Activated T-cell treated with anti-CD3 and anti-CD28 coated beads, Interleukin-2, amount 50 U/mL, for 48 hours (primary cell): ENCODE measurements around the gene MZB1.

ENCODE experiments used
- DNase-seq, 2 experiments: peaks; one replicate each; pipeline ENCODE4 v3.0.0-alpha.2; 2020

Gene MZB1, protein sequence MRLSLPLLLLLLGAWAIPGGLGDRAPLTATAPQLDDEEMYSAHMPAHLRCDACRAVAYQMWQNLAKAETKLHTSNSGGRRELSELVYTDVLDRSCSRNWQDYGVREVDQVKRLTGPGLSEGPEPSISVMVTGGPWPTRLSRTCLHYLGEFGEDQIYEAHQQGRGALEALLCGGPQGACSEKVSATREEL

DNA sequence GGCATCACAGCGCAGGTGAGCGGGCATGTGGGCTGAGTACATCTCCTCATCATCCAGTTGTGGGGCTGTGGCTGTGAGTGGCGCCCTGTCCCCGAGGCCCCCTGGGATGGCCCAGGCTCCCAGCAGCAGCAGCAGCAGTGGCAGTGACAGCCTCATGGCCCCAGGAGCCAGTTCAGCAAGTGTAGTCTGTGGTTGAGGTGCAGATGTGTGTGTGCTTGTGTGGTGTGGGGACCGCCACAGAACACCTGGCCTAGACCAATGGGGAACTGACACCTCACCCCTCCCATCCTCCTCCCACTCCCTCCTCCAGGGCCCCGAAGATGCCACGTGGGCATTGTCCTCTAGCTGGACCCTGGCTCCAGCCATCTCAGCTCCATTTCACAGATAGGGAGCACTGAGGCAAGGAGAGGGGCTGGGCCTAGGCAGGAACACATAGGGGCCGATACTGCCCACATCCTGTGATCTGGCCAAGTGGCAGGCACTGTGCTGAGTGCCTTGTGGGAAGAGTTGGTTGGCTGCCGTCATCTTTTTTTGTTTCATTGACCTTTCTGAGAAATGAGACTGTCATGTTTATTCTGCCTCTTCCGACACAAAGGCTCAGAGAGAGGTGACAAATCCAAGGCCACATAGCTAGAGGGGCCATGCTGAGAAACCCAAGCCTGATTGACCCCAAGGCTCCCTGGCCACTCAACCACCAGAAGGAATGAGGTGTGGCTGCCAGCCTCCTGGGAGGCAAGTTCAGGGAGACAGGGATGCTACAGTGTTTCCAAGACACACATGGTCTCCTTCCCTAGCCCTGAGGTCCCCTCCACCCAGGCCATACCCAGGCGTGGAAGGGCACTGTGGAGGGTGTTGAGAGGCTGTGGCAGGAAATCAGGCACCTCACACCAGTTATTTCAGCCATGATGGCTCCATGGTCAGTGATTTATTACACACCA is at the start of gene MZB1:
TSS of gene MZB1 (minus strand) at position 213 of the 938 bp plus-strand sequence. CDS start at position 156, 57 bp downstream.
- peak; percentile 83 to 84 for DNase-seq

DNA sequence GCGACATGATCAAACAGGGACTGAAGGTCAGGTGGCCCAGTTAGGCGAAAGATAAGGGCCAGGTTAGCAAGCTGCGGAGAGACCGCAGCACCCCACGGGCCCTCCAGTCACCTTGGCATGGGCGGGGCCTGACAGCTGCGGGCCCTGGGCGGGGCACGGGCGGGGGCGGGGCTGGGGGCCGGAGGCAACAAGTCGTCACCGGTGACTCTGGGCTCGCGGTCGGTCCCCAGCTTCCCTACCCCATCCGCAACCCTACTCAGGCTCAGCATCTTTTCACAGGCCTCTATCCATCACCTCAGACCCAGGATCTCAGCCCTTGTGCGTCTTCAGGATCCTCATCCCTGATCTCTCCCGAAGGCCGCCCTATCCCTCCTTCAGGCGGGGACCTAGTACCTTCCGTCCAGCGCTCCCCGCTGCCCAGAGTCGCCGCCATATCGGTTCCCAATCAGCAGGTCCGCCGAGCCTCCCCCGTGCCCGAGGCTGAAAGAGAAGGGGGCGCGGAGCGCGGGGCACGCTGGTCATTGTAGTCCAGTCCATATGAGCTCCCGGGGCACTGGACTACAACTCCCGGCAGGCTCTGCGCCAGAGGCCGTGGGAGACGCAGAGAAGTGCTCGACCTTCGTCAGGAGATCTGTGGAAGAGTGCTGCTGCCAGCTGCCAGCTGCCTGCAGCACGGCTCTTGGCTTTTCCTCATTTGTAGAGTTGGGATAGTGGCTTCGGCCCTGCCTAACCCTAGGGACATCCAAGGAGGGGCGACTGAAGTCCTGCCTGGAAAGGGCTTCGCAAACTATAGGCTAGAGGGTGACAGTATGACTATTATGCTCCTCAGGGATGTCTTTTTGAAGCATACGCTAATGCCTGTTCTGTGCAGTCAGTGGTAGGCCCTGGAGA is 49.5 kb upstream of the MZB1 start, which contains the start of gene DNAJC18:
TSS of gene DNAJC18 (minus strand) at position 513 of the 891 bp plus-strand sequence. CDS start at position 433, 80 bp downstream.
- peak; percentile 94 to 96 for DNase-seq

DNA sequence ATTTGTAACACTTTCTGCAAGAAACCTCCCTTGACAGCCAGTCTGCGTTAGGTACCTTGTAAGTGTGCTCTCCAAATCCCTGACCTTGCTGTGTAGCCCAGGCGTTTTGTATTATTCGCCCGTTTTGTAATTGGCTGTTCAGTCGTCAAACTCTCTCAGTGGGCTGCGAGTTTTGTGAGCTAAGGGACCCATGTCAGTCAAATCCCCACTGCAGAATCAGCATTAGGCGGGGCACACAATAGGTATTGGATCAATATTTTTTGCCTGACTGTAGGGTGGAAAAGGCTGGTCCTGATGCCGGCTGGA is 48.9 kb upstream of the MZB1 start:
- no peak for DNase-seq

DNA sequence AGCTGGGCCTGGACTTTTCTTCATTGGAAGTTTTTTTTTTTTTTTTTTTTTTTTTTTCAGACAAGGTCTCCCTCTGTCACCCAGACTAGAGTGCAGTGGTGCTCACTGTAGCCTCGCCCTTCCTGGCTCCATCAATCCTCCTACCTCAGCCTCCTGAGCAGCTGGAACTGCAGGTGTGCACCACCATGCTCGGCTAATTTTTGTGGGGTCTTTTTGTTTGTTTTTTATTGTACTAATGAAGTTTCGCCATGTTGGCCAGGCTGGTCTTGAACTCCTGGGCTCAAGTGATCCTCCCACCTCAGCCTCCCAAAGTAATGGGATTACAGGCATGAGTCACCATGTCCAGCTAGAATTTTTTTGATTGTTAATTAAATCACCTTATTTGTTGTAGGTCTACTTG is 46.0 kb upstream of the MZB1 start:
- DNase-seq = no peak

DNA sequence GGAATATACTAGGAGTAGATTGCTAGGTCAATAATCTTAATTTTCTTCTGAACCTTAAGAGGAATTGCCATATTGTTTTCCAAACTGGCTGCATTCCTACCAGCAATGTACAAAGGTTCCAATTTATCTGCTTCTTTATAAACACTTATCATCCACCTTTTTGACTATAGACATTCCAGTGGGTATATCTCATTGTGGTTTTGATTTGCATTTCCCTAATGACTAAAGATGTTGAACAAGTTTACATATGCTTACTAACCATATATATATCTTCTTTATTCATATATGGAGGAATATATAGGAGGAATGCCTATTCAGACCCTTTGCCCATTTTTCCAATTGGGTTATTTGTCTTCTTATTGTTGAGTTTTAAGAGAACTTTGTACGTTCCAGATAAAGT is 42.0 kb upstream of the MZB1 start:
- no peak for DNase-seq

DNA sequence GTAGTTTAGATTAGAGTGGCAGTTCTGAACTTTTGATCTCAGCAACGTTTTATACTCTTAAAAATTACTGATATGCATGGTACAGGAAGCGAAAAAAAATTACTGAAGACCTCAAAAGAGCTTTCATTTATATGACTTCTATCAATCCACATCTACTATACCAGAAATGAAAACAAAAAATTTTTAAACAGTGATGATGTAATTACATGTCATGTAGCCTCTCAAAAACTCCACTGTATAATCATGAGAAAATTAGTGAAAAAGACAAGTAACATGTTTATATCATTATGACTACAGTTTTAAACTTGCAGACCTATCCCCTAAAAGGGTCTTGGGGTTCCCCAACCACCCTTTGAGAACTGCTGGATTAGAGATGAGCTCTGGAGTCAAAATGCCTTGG is 40.3 kb upstream of the MZB1 start:
- DNase-seq = no peak

DNA sequence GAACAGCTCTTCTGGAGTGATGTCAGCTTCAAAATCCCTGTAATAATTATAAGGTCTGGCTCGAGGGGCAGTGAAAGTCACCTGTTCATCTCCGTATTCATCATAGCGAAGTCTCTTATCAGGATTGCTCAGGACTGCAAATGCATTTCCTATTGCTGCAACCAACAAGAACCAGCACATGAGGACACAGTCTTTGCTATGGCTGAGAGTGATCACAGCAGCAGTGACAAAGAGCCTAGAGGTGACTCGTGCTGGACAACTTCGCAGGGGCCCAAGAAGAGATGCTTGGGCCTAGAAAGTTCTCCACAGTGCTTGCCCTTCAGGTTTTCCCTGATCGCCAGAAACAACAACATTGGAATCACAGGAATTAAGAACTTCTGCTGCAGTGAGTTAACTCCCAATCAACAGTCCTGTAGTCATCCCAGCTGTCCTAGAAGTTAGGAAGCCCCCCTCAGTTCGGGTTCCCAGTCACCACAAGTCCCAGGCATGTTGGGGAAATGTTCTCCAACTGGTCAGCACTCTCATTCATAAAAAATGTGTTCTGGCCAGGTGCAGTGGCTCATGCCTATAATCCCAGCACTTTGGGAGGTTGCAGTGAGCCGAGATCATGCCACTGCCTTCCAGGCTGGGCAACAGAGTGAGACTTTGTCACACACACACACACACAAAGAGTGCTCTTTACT is 36.6 kb upstream of the MZB1 start:
- DNase-seq = no peak

DNA sequence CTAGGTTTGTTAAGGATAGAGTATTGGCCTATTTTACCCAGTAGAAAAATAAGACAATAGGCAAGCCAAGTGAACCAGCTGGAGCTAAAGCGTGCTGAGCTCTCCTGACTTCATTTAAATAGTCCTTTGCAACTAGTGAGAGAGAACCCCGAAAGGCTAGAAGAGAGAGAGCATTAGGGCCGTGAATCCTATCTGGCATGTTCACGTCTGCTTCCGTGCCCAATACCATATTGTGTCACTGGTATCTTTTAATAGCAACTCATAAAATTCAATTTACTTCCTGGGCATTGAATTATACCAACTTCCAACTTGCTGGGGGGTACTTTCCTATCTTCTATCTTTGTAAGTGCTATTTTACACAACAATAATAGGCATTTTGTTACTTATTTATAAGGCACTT is 35.8 kb upstream of the MZB1 start:
- no peak for DNase-seq

DNA sequence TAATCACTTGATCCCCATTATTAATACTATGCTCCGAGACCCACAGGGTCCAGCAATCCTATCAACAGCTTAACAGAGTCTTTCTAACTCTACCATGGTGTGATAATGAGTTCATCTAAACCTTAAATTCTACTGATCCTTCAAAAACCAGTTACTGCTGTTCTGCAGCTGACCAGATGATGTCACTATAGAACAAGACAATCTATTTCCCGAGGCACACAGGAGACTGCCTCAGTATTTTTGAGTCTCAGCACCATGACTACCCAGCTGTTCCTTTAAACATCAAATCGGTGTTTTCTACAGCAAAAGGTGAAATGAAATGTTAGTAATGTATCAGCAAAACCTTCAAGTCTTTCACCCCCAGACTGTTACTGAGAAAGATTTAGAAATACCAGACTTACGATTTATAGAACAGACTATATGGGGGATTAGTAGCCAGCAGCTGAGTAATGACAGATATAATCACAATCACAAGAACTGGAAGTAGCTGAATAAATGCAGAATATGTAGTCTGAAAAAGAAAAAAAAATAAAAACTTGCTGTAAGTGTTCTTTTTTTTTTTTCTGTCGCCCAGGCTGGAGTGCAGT is 32.7 kb upstream of the MZB1 start:
- DNase-seq = no peak

DNA sequence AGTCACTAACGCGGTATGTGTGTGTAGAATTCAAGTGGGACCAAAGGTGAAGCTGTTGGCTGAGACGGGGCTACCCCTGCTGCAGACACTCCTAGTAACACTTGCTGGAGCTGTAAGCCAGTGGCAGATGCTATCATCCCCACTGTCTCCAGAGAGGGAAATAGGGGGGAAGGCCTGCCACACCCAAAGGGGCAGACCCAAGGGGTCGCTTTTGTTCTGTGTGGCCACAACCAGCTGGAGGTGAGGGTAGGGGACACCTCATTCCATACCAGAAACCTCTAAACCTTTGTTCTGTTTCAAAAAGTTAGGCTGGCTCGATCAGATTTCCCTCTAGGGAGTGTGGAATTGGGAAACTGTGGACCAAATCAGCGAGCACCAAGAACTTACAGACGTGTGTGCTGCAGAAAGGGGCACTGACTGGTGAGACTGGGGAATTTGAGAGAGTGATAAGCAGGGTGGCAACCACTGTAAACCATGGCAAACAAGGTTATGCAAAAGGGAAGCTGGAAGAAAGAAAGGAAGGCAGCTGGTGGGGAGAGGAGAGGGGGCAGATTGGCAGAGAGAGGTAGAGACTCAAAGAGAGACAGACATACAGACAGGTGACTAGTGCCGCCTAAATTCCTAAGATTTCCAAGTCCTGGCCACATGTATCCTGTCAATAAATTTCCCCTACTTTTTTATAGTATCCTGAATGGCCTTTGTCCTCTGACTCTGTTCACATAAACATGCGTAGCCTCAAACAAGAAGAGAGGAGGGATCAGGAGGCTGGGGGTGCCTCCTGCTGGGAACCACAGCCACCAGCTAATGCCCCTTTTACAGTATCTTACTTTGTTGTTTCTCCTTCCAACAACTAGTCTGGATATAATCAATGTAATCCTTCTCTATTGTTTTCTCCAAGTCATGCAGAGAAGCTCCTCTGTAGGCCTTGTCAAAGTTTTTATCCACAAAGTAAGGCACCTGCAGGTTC is 29.8 kb upstream of the MZB1 start:
- DNase-seq = no peak

DNA sequence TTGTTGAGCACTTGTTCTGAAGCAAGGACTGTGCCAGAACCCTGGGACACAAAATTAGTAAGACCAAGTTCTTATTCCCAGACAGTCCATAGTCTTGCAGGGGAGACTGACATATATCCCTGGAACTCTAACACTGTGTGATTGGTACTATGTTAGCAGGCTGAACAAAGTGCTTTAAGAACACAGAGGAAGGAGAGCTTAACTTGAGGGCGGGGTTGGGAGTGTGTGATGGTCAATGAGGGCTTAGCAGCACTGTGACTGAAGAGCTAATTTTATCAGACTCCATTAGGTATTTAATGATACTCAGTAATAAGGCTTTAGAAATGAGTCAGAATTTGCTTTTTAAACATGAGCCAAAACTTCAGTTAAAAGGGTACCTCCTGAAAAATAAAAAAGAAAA is 29.1 kb upstream of the MZB1 start:
- DNase-seq = no peak

DNA sequence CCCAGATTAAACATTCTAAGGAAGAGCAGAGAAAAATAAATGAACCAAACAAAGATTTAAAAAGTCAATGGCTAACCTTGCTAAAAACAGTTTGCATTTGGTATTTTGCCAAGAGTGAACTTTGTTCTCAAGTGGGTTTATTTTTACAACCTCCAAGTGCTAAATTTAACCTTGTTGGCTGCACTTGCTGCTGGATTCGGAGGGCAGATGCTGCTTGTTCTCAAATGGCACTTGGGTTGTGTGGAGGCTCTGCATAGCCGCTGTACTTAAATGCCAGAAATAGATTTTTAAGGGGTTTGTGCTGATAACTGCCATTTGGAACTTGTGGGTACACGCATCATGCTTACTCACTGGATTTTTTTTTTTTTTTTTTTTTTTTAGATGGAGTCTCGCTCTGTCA is 27.5 kb upstream of the MZB1 start:
- DNase-seq = no peak

DNA sequence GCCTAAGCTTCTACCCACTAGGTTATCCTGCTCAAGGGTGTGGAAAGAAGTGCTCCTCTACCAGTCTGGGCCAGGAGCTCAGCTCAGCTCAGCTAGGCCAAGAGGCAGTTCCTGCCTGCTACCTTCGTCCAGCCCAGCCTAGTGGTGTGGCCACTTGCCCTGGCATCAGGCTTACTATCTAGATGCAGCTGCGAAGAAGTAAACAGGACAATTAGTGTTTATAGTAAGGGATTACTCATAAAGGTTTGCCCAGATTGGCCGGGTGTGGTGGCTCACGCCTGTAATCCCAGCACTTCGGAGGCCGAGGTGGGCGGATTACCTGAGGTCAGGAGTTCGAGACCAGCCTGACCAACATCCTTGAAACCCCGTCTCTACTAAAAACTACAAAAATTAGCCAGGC is 26.9 kb upstream of the MZB1 start:
- no peak for DNase-seq

DNA sequence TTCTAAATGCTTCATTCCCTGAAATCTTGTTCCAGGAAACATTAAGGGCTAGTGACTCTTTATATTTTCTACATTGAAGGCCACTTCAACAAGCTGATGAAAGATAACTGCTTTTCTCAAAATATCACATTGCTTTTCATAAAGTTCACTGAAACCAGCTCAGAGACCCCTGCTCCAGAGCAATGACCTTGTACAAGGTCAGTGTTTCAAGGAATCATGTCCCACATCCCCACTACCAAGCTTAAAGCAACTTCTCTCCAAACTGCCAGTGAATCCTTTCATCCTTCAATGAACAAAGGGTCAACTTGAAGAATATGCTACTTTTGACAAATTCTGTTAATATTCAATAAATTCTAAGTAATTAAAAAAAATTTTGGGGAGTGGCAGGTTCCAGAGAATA is 26.2 kb upstream of the MZB1 start:
- DNase-seq = no peak

DNA sequence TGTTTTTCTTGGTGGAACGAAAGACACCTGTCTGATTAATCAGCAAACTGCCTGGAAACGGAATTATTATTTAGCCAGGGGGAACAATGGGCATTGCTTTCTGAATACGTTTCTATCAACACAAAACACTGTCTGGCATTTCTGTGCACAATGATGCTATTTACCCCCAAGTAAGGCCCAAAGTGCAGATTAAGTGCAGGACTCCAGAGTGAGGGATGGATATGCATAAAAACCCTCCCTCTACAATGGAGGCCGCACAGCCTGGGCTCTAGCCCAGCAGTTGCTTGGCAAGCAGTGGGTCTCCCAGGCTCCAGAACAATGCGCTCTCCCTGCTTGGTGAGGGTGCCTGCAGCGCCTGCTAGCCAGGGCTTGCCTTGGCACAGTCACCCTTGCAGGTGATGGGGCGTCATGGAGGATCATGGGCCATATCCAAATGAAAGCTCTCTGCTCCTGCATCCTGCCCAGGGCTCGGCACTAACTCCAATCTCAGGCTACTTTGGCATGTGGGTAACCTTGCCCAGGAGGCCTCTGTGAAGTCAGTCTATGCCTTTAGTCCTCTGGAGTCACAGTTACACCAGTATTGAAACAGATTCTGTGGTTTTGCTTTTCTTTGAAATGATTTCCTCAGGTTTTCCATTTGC is 25.6 kb upstream of the MZB1 start:
- DNase-seq = peak; percentile 71 to 72

DNA sequence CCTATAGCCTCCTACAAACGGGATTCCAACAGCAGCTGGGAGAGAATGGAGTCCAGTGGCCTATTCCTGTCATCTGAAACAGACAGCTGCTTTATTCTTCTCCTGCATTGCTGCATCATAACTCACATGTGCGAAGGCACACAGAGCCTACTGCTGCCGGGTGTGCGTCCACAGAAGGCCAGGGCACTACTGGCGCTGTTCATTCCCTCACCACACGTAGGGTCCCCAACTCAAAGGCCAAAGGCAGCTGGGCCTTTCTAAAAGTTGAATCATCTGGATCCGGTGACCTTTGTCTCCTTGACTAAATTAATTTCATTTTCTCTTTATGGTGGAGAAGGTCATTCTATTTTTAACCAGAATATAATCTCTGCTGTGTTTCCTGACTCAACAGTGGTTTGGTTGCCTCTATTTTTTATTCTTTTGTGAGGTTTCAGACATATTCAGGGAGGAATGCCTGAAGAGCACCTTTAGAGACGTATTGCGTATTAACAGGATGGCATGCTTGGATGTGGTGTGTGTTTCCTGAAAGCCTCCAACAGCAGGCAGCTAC is 24.9 kb upstream of the MZB1 start:
- DNase-seq = no peak

DNA sequence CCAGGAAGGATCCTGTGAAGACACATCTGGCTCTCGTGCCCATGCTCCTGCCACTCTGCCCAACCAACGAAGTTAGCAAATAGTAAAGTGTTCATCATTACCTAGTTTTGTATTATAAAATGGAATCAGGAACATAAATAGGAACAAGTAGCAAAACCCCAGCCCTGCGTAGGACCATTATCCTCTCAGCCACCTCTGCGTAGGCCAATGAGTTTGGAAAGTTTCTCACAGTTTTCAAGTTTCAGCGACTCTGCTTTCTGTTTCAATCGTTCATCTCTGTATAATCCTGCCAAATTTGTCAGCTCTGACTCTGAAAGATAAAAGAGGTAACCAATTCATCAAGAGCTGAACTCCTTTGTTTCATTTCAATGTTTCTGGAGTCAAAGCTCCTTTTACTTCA is 24.2 kb upstream of the MZB1 start:
- DNase-seq = no peak

DNA sequence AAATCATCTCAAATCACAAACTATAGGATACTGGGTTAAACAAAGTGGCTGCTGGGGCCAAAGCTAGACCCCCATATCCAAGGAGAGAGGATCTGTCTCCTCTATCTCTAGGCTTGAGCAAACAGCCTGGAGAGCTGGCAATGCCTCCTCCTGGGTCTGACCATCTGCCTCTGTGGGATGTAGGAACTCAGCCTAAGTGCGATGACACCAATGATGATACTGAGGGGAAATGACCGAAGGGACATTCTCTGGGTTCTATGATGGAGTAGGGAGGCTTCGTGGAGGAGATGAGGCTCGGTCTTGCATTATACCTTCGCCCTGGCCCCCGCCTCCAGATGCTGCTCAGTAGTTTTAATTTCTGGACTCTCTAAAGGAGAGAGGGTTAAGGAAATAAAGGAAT is 23.4 kb upstream of the MZB1 start:
- no peak for DNase-seq

DNA sequence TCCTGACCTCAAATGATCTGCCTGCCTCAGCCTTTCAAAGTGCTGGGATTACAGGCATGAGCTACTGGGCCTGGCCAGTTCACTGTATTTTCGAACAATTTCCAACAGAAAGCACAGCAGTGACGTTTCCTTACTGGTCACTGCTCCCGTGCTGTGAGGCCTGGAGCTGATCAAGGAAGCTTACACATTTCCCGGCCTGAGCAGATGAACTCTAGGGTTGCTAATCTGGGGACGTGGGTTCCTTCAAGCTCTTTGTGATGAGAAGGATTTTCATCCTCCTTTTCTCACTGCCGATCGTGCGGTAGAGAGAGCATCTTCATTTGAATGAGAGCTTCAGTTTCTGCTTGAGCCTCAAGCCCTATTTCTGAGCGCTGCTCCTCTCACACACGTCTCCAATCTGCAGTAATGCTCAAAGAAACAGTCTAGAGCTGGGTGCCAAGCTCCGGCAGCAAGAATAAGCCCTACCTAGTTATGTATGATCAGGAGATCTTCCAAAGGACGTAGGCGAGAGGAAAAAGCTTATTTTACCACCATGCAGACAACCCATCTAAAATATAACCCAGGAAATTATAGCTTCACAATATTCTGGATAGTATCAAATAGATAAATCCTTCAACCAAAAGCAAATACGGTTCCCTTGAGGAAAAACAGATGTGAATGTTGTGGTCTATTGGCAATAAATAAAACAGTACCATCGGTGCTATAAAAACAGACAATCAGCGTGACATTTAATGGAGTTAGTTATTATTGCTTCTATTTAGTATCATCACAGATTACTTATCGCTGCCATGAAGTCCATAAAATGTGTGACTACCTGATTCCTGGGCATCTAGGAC is 21.5 kb upstream of the MZB1 start:
- DNase-seq = no peak
